IMR-90 (cell line): ENCODE results near the gene BNIP2. TPM values are rescaled to one million over a fixed set of nuclear protein-coding genes. Genes with fewer than 3 reads are reported as not detected.

Source experiments
- ATAC-seq: fragments of 200-7000 bp; cut with Tn5 transposase; 2 replicates; pipeline ENCODE4 v1.9.1; 2020; ENCODE audit warnings: low read depth, mild to moderate bottlenecking, moderate library complexity
- BruUV-seq: library from RNA; stranded (reverse); fragments of 400-500 nt; replicated peaks from 2 replicates; lab custom pipeline; 2021; lab: Mats Ljungman, UMichigan
- CTCF ChIA-PET: fragments of 300-600 bp; formaldehyde crosslinking; extraction: SDS; loops from one replicate; lab custom pipeline; 2021; ENCODE audit warnings: antibody characterized with exemption; lab: Yijun Ruan, JAX
- POLR2A ChIA-PET: fragments of 300-600 bp; sonication (Branson Sonifier 250); formaldehyde crosslinking; loops from one replicate; lab custom pipeline; 2022; ENCODE audit warnings: antibody characterized with exemption; ENCODE audit not compliant: unreplicated experiment; lab: Charles Lee
- DNase-seq: peaks from one replicate; pipeline ENCODE4 v3.0.0; 2013
- H2AFZ ChIP-seq: replicated peaks from 2 replicates; pipeline ENCODE3; 2013; ENCODE audit warnings: low read length, mild to moderate bottlenecking; ENCODE audit not compliant: poor library complexity
- H2AK5ac ChIP-seq: 2 replicates; pipeline ENCODE4 v1.6.1; 2013; ENCODE audit warnings: low read depth, low read length, inconsistent platforms
- H2AK9ac ChIP-seq: replicated peaks from 2 replicates; pipeline ENCODE3; 2013; ENCODE audit warnings: mild to moderate bottlenecking, low read depth, low read length, moderate library complexity; ENCODE audit not compliant: poor library complexity
- H2BK120ac ChIP-seq: 2 replicates; pipeline ENCODE4 v1.6.1; 2013; ENCODE audit warnings: low read depth, low read length, inconsistent platforms
- H2BK15ac ChIP-seq: 3 replicates; pipeline ENCODE4 v1.6.1; 2013; ENCODE audit warnings: low read depth, low read length, inconsistent platforms
- H2BK20ac ChIP-seq: 2 replicates; pipeline ENCODE4 v1.6.1; 2013; ENCODE audit warnings: low read depth, mild to moderate bottlenecking, inconsistent platforms, low read length, moderate library complexity
- H2BK5ac ChIP-seq: 2 replicates; pipeline ENCODE4 v1.6.1; 2013; ENCODE audit warnings: mild to moderate bottlenecking, low read depth, low read length, inconsistent platforms; ENCODE audit not compliant: poor library complexity, severe bottlenecking
- H3K14ac ChIP-seq: replicated peaks from 2 replicates; pipeline ENCODE4 v1.6.1; 2013; ENCODE audit warnings: low read depth, low read length, inconsistent platforms
- H3K18ac ChIP-seq: 2 replicates; pipeline ENCODE4 v1.6.1; 2013; ENCODE audit warnings: low read depth, low read length, control low read depth
- H3K23ac ChIP-seq: 2 replicates; pipeline ENCODE4 v1.6.1; 2013; ENCODE audit warnings: low read depth, low read length, inconsistent platforms
- H3K27ac ChIP-seq: 2 replicates; pipeline ENCODE4 v1.5.1; 2013; ENCODE audit warnings: mild to moderate bottlenecking, control low read depth, low read length; ENCODE audit not compliant: insufficient read depth
- H3K27me3 ChIP-seq: 2 replicates; pipeline ENCODE4 v1.6.1; 2013; ENCODE audit warnings: low read length; ENCODE audit not compliant: control insufficient read depth, insufficient read depth
- H3K36me3 ChIP-seq: 2 replicates; pipeline ENCODE4 v1.6.1; 2013; ENCODE audit warnings: low read length, mixed read lengths; ENCODE audit not compliant: control insufficient read depth, insufficient read depth
- H3K4ac ChIP-seq: 2 replicates; pipeline ENCODE4 v1.6.1; 2013; ENCODE audit warnings: low read depth, low read length, inconsistent platforms
- H3K4me1 ChIP-seq: 2 replicates; pipeline ENCODE4 v1.6.1; 2013; ENCODE audit warnings: low read length, mixed read lengths; ENCODE audit not compliant: control insufficient read depth, insufficient read depth
- H3K4me2 ChIP-seq: 2 replicates; pipeline ENCODE4 v1.6.1; 2013; ENCODE audit warnings: low read depth, mild to moderate bottlenecking, control low read depth, low read length, moderate library complexity
- H3K4me3 ChIP-seq: 2 replicates; pipeline ENCODE4 v1.5.1; 2013; ENCODE audit warnings: low read depth, mild to moderate bottlenecking, control low read depth, low read length, moderate library complexity; ENCODE audit not compliant: insufficient read depth
- H3K56ac ChIP-seq: 2 replicates; pipeline ENCODE4 v1.6.1; 2013; ENCODE audit warnings: low read length, inconsistent platforms; ENCODE audit not compliant: insufficient read depth; ENCODE audit errors: extremely low read depth
- H3K79me1 ChIP-seq, 2 experiments: 2 replicates each; pipeline ENCODE4 v1.6.1; 2013; ENCODE audit warnings: low read length in 2 of 2, inconsistent platforms in 1 of 2, low read depth in 1 of 2
- H3K9ac ChIP-seq: 2 replicates; pipeline ENCODE4 v1.6.1; 2013; ENCODE audit warnings: low read depth, low read length, control low read depth
- H3K9me1 ChIP-seq: 2 replicates; pipeline ENCODE4 v1.6.1; 2013; ENCODE audit warnings: low read length, inconsistent platforms; ENCODE audit not compliant: insufficient read depth
- H3K9me3 ChIP-seq: 2 replicates; pipeline ENCODE4 v1.6.1; 2013; ENCODE audit warnings: low read length; ENCODE audit not compliant: control insufficient read depth, insufficient read depth
- H4K20me1 ChIP-seq: 2 replicates; pipeline ENCODE4 v1.6.1; 2013; ENCODE audit warnings: low read length, inconsistent platforms; ENCODE audit not compliant: insufficient read depth
- H4K5ac ChIP-seq: 2 replicates; pipeline ENCODE4 v1.6.1; 2013; ENCODE audit warnings: mild to moderate bottlenecking, low read depth, low read length, control low read depth
- H4K8ac ChIP-seq, 2 experiments: 2 replicates each; pipeline ENCODE4 v1.6.1; 2013; ENCODE audit warnings: low read depth in 2 of 2, low read length in 2 of 2, control low read depth in 1 of 2, inconsistent platforms in 1 of 2
- H4K91ac ChIP-seq: 2 replicates; pipeline ENCODE4 v1.6.1; 2013; ENCODE audit warnings: low read depth, low read length, inconsistent platforms; ENCODE audit not compliant: insufficient read depth
- BHLHE40 ChIP-seq: fragments of 150-350 bp; IDR thresholded peaks from 2 replicates; pipeline ENCODE4 v1.6.1; 2016; ENCODE audit warnings: mild to moderate bottlenecking, low read depth, low read length
- CEBPB ChIP-seq: IDR thresholded peaks from 2 replicates; pipeline ENCODE4 v1.6.1; 2012; ENCODE audit warnings: low read depth, low read length, improper control_type of control experiment
- CHD1 ChIP-seq: IDR thresholded peaks from 2 replicates; pipeline ENCODE4 v1.6.1; 2012; ENCODE audit warnings: low read depth, low read length, improper control_type of control experiment
- CTCF ChIP-seq: conservative IDR thresholded peaks from 2 replicates; pipeline ENCODE4 v1.5.1; 2012; ENCODE audit warnings: mild to moderate bottlenecking, low read depth, low read length, improper control_type of control experiment
- ELK1 ChIP-seq: fragments of 150-350 bp; IDR thresholded peaks from 2 replicates; pipeline ENCODE4 v1.6.1; 2016; ENCODE audit warnings: low read depth, mild to moderate bottlenecking, low read length, moderate library complexity, borderline replicate concordance
- FOS ChIP-seq: fragments of 150-350 bp; IDR thresholded peaks from 2 replicates; pipeline ENCODE4 v1.6.1; 2016; ENCODE audit warnings: low read depth, low read length
- MAFK ChIP-seq: IDR thresholded peaks from 2 replicates; pipeline ENCODE4 v1.6.1; 2012; ENCODE audit warnings: low read depth, low read length, improper control_type of control experiment
- MAZ ChIP-seq: IDR thresholded peaks from 2 replicates; pipeline ENCODE4 v1.6.1; 2012; ENCODE audit warnings: low read depth, mild to moderate bottlenecking, low read length, improper control_type of control experiment, moderate library complexity, borderline replicate concordance
- MXI1 ChIP-seq: IDR thresholded peaks from 2 replicates; pipeline ENCODE4 v1.6.1; 2012; ENCODE audit warnings: low read depth, mild to moderate bottlenecking, low read length, moderate library complexity, borderline replicate concordance
- NFE2L2 ChIP-seq: fragments of 150-350 bp; IDR thresholded peaks from 2 replicates; pipeline ENCODE4 v1.6.1; 2016; ENCODE audit warnings: low read depth, mild to moderate bottlenecking, low read length
- POLR2A ChIP-seq: IDR thresholded peaks from 2 replicates; pipeline ENCODE4 v1.6.1; 2012; ENCODE audit warnings: mild to moderate bottlenecking, low read depth, low read length
- RAD21 ChIP-seq: IDR thresholded peaks from 2 replicates; pipeline ENCODE4 v1.6.1; 2012; ENCODE audit warnings: low read length, improper control_type of control experiment
- RCOR1 ChIP-seq: IDR thresholded peaks from 2 replicates; pipeline ENCODE4 v1.6.1; 2012; ENCODE audit warnings: mild to moderate bottlenecking, low read length, improper control_type of control experiment; ENCODE audit not compliant: insufficient replicate concordance
- RFX5 ChIP-seq: IDR thresholded peaks from 2 replicates; pipeline ENCODE4 v1.8.0; 2012; ENCODE audit warnings: low read depth, mild to moderate bottlenecking, low read length, moderate library complexity
- SMC3 ChIP-seq: fragments of 150-350 bp; IDR thresholded peaks from 2 replicates; pipeline ENCODE4 v1.6.1; 2016; ENCODE audit warnings: low read depth, mild to moderate bottlenecking, antibody characterized with exemption, low read length, moderate library complexity
- WGBS, 2 experiments: methylation state at CpG; one replicate each; pipeline versions ENCODE4 v1.1.5 to v1.1.7; 2013; ENCODE audit warnings: missing lambda C conversion rate in 2 of 2; ENCODE audit not compliant: insufficient read length in 1 of 2; ENCODE audit errors: extremely low coverage in 2 of 2; 5-methylcytosine and 5-hydroxymethylcytosine counted together
- dilution Hi-C: fragments of 300-500 bp; cut with HindIII; formaldehyde crosslinking; loops from one replicate; pipeline ENCODE4 v1.14.3; 2018; ENCODE audit warnings: low sequenced_read_pairs; ENCODE audit not compliant: unreplicated experiment
- in situ Hi-C: fragments of 300-500 bp; cut with MboI; formaldehyde crosslinking; loops from 3 replicates; pipeline ENCODE4 v1.14.3; 2019; ENCODE audit warnings: low sequenced_read_pairs, inconsistent platforms, mixed read lengths
- intact Hi-C: fragments of 100-400 bp; cut with micrococcal nuclease; formaldehyde crosslinking; loops from 2 replicates; pipeline ENCODE4 v1.10.0; 2022
- polyA plus RNA-seq, 3 experiments: library from polyadenylated mRNA; depleted of rRNA; stranded (reverse); fragments of >200 nt; gene quantifications; 2 replicates each; pipeline ENCODE4 v1.2.3, GENCODE V29; 2012; ENCODE audit warnings: low replicate concordance in 1 of 3
- total RNA-seq: library from RNA; depleted of rRNA; stranded (reverse); fragments of >200 nt; gene quantifications from 2 replicates; pipeline ENCODE4 v1.2.3, GENCODE V29; 2012
- TF ChIP-seq, protein P1 (sequence below): fragments of 150-350 bp; IDR thresholded peaks from 2 replicates; pipeline ENCODE4 v1.6.1; 2017; ENCODE audit warnings: mild to moderate bottlenecking, antibody characterized with exemption, low read length, low read depth

BNIP2 gene
- total and polyA plus RNA-seq, 2 of the 4 experiments (the other 2 are of a cell fraction), result 36.9 to 47.3 TPM

DNA sequence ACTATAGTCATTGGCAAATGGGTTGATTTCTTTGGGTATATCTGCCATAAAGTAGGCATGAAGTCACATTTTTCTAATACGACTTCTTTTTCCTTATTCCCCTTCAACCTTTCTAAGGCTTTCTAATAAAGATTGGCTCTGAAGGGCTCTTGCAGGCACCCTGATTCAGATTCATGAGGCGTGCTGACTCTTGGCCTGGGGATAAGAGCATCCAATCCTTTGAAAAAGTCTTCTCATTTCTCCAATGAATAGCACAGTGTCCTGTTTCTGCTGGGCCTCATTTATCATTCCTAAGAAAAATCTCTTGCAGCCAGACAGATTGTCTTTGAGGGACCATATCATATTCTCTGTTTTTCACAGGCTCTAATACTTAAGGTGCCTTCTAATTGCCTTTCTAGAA lies 32.3 kb upstream of the BNIP2 start:
- Histone ChIP-seq H2BK5ac (no peak overlapping the region), H2AFZ (no peak overlapping the region), H2AK5ac (no peak overlapping the region), H3K4me1 (no peaks in the 10 kb centered on the region), H3K4me2 (no peak overlapping the region), H3K27ac (no peak overlapping the region), H2BK20ac (no peak overlapping the region), H3K23ac (no peak overlapping the region), H2BK15ac (no peak overlapping the region), H3K79me1 (no peaks in the 10 kb centered on the region), H3K14ac (no peak overlapping the region), H3K9me3 (no peaks in the 10 kb centered on the region), H3K18ac (no peak overlapping the region), H4K8ac (no peak overlapping the region), H3K9ac (no peak overlapping the region), H3K4ac (no peak overlapping the region), H2BK120ac (no peak overlapping the region), H3K56ac (no peak overlapping the region), H3K9me1 (no peaks in the 10 kb centered on the region), H4K5ac (no peak overlapping the region), H4K20me1 (no peaks in the 10 kb centered on the region), H3K4me3 (no peak overlapping the region), H3K36me3 (no peaks in the 10 kb centered on the region), H4K91ac (no peak overlapping the region), H2AK9ac (no peak overlapping the region), H3K27me3 (peaks cover 14% of the 10 kb centered on the region)
- dilution Hi-C loops, result no loop called here
- ChIA-PET POLR2A (no interaction called here), CTCF (interaction anchor here (1.2 kb wide), 1 partner anchor 11 kb away, joined by 3 read pairs; no protein-coding TSS in a partner anchor)
- ATAC-seq, result no peak
- intact Hi-C loops, result no loop called here
- no CpG with 5 or more reads among the region's 2 CpGs for WGBS, 2 experiments
- no peak for TF ChIP-seq CEBPB
- TF ChIP-seq RCOR1, result no peak
- no peak for TF ChIP-seq BHLHE40
- no peak for TF ChIP-seq MAFK
- TF ChIP-seq, protein P1, sequence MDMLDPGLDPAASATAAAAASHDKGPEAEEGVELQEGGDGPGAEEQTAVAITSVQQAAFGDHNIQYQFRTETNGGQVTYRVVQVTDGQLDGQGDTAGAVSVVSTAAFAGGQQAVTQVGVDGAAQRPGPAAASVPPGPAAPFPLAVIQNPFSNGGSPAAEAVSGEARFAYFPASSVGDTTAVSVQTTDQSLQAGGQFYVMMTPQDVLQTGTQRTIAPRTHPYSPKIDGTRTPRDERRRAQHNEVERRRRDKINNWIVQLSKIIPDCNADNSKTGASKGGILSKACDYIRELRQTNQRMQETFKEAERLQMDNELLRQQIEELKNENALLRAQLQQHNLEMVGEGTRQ, result no peak
- no peak for TF ChIP-seq FOS
- TF ChIP-seq POLR2A, result no peak
- no peak for TF ChIP-seq RFX5
- TF ChIP-seq NFE2L2, result no peak
- no peak for TF ChIP-seq CHD1
- no peak for TF ChIP-seq ELK1
- no peak for TF ChIP-seq SMC3
- no peak for TF ChIP-seq CTCF
- TF ChIP-seq MXI1, result no peak
- TF ChIP-seq MAZ, result no peak
- no peak for TF ChIP-seq RAD21
- DNase-seq, result no peak
- BruUV-seq, result no TSS peak
- in situ Hi-C loops, result loop anchor here (10.0 kb wide), 1 partner anchor 603 kb away; no protein-coding TSS in a partner anchor
